Activated CD4-positive, alpha-beta memory T cell treated with anti-CD3 and anti-CD28 coated beads, Interleukin-2, amount 10 ng/mL, durations not matched to agents 7 days and 5 days (primary cell): ENCODE data around the gene CPB1. TPM values are rescaled to one million over a fixed set of nuclear protein-coding genes. Genes with fewer than 3 reads are reported as not detected.
"Not testable (repeated sequence)": the region's sequence is repeated elsewhere in the genome, so short reads cannot be mapped to it uniquely, and the experiment has no call there.

Experiments used
- CTCF ChIA-PET: fragments of 350-600 bp; sonication (Branson Sonifier 250); formaldehyde crosslinking; loops from one replicate; lab custom pipeline; 2021; ENCODE audit warnings: antibody characterized with exemption, inconsistent platforms; lab: Charles Lee
- POLR2A ChIA-PET: fragments of 350-600 bp; sonication (Branson Sonifier 250); formaldehyde crosslinking; loops from one replicate; lab custom pipeline; 2021; ENCODE audit warnings: antibody characterized with exemption; lab: Charles Lee
- DNase-seq: peaks from one replicate; pipeline ENCODE4 v3.0.0-alpha.2; 2020
- H3K27ac Mint-ChIP-seq: one replicate; pipeline ENCODE4 v1.8.0; 2021; ENCODE audit warnings: mild to moderate bottlenecking, mixed read lengths
- H3K27me3 Mint-ChIP-seq: one replicate; pipeline ENCODE4 v1.8.0; 2021; ENCODE audit warnings: mixed read lengths
- H3K36me3 Mint-ChIP-seq: one replicate; pipeline ENCODE4 v1.8.0; 2021; ENCODE audit warnings: low read depth, mixed read lengths
- H3K4me1 Mint-ChIP-seq: one replicate; pipeline ENCODE4 v1.8.0; 2021; ENCODE audit warnings: mixed read lengths
- H3K4me3 Mint-ChIP-seq: one replicate; pipeline ENCODE4 v1.8.0; 2021; ENCODE audit warnings: mild to moderate bottlenecking, mixed read lengths
- H3K9me3 Mint-ChIP-seq: one replicate; pipeline ENCODE4 v1.8.0; 2021; ENCODE audit warnings: mixed read lengths
- total RNA-seq, 2 experiments: library from RNA; stranded (reverse); gene quantifications; one replicate each; pipeline ENCODE4 v1.2.3, GENCODE V29; 2021

Gene CPB1
- total RNA-seq, result not detected

DNA sequence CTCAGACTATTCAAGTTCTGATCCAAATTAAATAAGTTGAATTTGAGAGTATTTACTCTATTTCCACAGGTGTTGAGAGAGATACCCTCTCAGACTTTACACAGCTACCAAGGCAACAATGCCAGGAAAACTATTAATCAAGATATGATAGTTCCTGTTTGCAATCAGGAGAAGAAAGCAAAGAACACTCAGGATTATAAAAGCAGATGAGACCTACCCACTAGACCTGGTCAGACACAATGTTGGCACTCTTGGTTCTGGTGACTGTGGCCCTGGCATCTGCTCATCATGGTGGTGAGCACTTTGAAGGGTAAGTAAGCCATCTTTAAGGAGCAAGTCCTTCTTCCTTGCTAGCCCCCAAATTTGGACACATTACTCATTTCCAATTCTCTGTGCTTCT, at the start of gene CPB1:
TSS of gene CPB1 (plus strand) at position 227 of the 400 bp plus-strand sequence. CDS start at position 240, 13 bp downstream.
- H3K27me3 Mint-ChIP-seq, result peaks cover 3% of the 10 kb centered on the region
- DNase-seq, result no peak
- H3K4me1 Mint-ChIP-seq, result no peaks in the 10 kb centered on the region
- no peaks in the 10 kb centered on the region for H3K36me3 Mint-ChIP-seq
- no peaks in the 10 kb centered on the region for H3K9me3 Mint-ChIP-seq
- POLR2A ChIA-PET, result no interaction called here
- CTCF ChIA-PET, result no interaction called here
- H3K4me3 Mint-ChIP-seq, result no peak within 1 kb of the TSS
- no peak within 1 kb of the TSS for H3K27ac Mint-ChIP-seq

DNA sequence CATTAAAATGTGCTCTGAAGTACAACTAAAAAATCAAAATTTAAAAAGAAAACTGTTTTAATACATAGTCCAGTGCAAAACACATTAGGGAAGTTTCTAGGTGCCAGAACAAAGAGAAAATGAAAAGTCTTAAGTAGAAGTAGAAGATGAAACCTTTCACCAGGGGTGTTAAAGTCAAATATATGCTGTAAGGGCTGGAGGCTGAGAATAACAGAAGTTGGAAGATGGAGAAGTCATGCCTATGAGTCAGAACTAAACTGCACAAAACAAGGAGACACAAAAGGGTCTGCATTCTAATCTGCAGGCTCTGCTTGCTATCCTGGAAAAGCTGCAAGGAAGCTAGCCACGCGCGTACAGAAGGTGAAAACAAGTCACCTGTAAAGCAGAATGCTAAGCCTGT, 48.7 kb upstream of the CPB1 start:
- no peak for DNase-seq
- Mint-ChIP-seq H3K4me1 (no peaks in the 10 kb centered on the region), H3K4me3 (no peak overlapping the region), H3K36me3 (no peaks in the 10 kb centered on the region), H3K27me3 (no peaks in the 10 kb centered on the region), H3K9me3 (no peaks in the 10 kb centered on the region), H3K27ac (no peak overlapping the region)
- POLR2A ChIA-PET, result no interaction called here
- CTCF ChIA-PET, result no interaction called here

DNA sequence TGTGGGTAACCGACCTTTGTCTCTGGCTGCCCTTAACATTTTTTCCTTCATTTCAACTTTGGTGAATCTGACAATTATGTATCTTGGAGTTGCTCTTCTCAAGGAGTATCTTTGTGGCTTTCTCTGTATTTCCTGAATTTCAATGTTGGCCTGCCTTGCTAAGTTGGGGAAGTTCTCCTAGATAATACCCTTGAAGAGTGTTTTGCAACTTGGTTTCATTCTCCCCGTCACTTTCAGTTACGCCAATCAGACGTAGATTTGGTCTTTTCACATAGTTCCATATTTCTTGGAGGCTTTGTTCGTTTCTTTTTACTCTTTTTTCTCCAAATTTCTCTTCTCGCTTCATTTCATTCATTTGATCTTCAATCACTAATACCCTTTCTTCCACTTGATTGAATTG, 42.6 kb upstream of the CPB1 start:
- H3K4me3 Mint-ChIP-seq, H3K36me3 Mint-ChIP-seq, H3K27me3 Mint-ChIP-seq, H3K9me3 Mint-ChIP-seq, POLR2A ChIA-PET, H3K4me1 Mint-ChIP-seq, DNase-seq, H3K27ac Mint-ChIP-seq, CTCF ChIA-PET: not testable (repeated sequence)

DNA sequence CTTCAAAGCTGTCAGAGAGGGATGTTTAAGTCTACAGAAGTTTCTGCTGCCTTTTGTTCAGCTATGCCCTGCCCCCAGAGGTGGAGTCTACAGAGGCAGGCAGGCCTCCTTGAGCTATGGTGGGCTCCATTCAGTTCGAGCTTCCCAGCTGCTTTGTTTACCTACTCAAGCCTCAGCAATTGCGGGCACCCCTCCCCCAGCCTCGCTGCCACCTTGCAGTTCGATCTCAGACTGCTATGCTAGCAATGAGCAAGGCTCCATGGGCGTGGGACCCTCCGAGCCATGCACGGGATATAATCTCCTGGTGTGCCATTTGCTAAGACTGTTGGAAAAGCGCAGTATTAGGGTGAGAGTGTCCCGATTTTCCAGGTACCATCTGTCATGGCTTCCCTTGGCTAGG, 41.5 kb upstream of the CPB1 start:
- H3K9me3 Mint-ChIP-seq, H3K36me3 Mint-ChIP-seq, H3K27ac Mint-ChIP-seq, H3K27me3 Mint-ChIP-seq, CTCF ChIA-PET, POLR2A ChIA-PET, H3K4me1 Mint-ChIP-seq, DNase-seq, H3K4me3 Mint-ChIP-seq: not testable (repeated sequence)

DNA sequence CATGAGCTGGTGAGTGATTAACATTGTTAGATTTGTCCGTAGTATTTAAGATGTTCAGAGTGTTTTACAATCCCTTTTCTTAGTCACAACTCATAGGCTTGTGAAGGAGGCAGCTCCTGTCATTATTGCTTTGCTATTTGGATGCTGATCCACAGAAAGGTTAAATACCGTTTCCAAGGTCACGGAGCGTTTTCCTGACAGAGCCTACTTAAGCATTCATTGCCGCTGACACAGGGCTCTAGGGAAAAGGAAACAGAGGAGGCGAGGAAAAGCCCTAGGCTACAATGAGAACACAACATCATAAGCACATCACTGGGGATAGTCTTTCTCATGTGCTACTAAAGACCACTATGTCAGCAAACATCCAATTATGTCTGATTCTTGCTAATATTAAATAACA, 38.5 kb upstream of the CPB1 start:
- CTCF ChIA-PET, result no interaction called here
- DNase-seq, result no peak
- H3K4me3 Mint-ChIP-seq, result no peak overlapping the region
- no peaks in the 10 kb centered on the region for H3K27me3 Mint-ChIP-seq
- no peaks in the 10 kb centered on the region for H3K4me1 Mint-ChIP-seq
- no peaks in the 10 kb centered on the region for H3K36me3 Mint-ChIP-seq
- no peak overlapping the region for H3K27ac Mint-ChIP-seq
- H3K9me3 Mint-ChIP-seq, result no peaks in the 10 kb centered on the region
- POLR2A ChIA-PET, result no interaction called here

DNA sequence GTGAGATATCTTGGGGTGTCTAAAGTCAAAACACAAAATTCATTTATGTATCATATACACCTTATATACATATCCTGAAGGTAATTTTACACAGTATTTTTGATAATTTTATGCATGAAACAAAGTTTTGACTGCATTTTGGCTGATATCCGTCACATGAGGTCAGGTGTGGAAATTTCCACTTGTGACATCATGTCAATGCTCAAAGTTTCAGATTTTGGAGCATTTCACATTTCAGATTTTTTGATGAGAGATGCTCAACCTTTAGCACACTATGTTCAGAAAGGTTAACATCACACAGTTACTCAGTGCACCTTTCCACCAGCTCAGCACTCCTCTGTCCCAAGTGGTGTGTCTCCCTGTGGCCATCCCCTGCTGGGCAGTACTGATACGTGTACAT, 37.7 kb upstream of the CPB1 start:
- Mint-ChIP-seq H3K4me3 (no peak overlapping the region), H3K36me3 (no peaks in the 10 kb centered on the region), H3K9me3 (no peaks in the 10 kb centered on the region), H3K27me3 (no peaks in the 10 kb centered on the region), H3K4me1 (no peaks in the 10 kb centered on the region), H3K27ac (no peak overlapping the region)
- POLR2A ChIA-PET, result no interaction called here
- CTCF ChIA-PET, result no interaction called here
- no peak for DNase-seq

DNA sequence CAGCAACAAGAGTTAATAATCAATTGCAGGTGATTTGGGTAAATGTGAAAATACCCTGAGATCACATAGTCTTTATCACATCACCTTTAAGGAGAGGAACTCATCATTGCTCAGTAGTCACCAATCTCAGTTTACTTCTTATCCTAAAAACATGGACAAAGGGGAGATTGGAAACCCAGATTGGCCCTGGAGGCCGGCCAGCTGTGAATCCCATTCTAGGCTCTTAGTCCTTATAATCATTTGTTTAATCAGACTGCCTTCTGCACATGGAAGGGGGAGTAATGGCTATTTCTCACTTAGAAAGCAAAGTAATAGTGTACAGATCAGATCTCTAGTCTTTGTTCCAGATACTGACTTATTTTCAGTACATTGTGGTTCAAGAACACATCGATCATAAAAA, 37.2 kb upstream of the CPB1 start:
- Mint-ChIP-seq H3K27ac (no peak overlapping the region), H3K9me3 (no peaks in the 10 kb centered on the region), H3K36me3 (no peaks in the 10 kb centered on the region), H3K27me3 (no peaks in the 10 kb centered on the region), H3K4me1 (no peaks in the 10 kb centered on the region), H3K4me3 (no peak overlapping the region)
- ChIA-PET POLR2A (no interaction called here), CTCF (no interaction called here)
- no peak for DNase-seq

DNA sequence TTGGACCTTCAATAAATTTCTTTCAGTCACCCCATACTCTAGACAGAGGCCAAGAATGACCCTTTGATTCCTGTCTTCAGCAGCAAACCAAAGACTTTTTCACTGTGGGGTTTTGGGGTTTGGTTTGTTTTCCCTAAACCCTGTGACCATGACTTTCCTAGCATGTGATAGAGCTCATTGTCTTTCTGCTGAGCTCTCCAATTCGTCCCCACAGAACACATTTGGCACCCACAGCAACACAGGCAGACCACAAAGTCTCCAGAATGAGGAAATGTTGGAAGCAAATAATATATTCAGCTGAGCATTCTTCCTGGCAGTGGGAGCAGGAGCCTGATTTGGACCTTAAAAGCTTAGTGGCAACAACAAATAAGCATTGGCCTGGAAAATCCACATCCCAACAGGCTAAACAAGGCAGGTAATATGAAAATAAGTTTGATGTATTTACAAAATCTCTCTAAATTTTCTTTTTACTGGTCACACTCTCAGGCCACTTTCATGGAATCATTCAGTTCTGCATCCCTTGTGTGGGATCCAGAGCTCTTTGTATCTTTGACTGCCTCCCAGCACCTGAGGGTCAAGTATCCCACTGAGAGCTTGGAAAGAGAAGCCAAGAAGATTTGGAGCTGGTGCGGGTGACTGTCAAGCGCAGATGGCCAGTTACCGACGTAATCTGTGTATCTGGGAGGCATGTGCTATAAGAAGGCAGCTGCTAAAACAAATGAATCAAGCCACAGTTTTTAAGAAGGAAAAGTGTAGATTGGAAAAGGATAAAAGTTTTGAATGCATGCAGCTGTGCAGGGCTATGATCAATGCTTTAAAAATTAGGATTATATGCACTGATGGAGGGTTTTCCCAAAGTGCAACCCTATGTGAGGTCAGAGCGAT, 36.5 kb upstream of the CPB1 start:
- ChIA-PET CTCF (no interaction called here), POLR2A (no interaction called here)
- no peak overlapping the region for H3K27ac Mint-ChIP-seq
- H3K4me1 Mint-ChIP-seq, result no peaks in the 10 kb centered on the region
- no peaks in the 10 kb centered on the region for H3K9me3 Mint-ChIP-seq
- no peak overlapping the region for H3K4me3 Mint-ChIP-seq
- no peaks in the 10 kb centered on the region for H3K27me3 Mint-ChIP-seq
- no peak for DNase-seq
- H3K36me3 Mint-ChIP-seq, result no peaks in the 10 kb centered on the region

DNA sequence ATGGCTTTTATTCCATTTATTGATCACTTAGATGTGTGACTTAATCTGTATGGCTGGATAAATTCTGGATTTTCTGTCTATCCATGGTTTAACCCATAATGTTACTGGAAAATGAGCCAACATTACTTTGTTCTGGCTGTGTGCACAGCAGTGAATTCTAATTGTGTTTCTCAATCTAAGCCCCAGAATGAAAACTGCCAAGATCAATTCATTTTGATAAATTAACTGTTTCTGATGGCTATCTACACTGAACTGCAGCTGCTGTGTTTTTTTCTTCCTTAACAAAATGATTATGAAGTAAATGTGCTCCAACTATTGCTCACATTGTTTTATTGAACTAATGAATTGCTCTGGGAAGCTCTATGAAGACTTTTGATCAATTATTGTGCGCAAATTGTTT, 35.7 kb upstream of the CPB1 start:
- no peak overlapping the region for H3K27ac Mint-ChIP-seq
- ChIA-PET CTCF (no interaction called here), POLR2A (no interaction called here)

DNA sequence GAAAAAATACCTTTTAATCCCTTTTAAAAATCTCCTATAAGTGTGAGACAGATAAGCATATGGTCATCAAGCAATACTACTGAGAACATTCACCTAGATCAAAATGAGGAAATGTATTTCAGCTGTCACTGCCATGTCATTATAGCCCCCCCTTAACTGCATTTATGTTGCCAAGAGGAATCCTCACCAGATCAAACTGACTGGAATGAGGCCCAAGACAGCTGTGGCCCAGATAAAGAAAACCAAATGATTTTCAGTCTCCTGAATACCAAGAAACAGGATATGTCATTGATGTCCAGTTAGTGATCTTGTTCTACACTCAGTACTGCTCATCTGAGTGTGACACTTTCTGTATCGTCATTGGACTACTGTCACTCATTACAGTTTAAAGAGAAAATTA, 35.1 kb upstream of the CPB1 start:
- ChIA-PET POLR2A (no interaction called here), CTCF (no interaction called here)
- H3K4me1 Mint-ChIP-seq, result no peaks in the 10 kb centered on the region
- H3K4me3 Mint-ChIP-seq, result no peak overlapping the region
- no peak for DNase-seq
- no peaks in the 10 kb centered on the region for H3K9me3 Mint-ChIP-seq
- H3K36me3 Mint-ChIP-seq, result no peaks in the 10 kb centered on the region
- no peak overlapping the region for H3K27ac Mint-ChIP-seq
- H3K27me3 Mint-ChIP-seq, result no peaks in the 10 kb centered on the region

More for the DNA sequence above, 35.7 kb upstream of the CPB1 start:
- Mint-ChIP-seq H3K27me3 (no peaks in the 10 kb centered on the region), H3K9me3 (no peaks in the 10 kb centered on the region), H3K4me1 (no peaks in the 10 kb centered on the region), H3K36me3 (no peaks in the 10 kb centered on the region), H3K4me3 (no peak overlapping the region)
- DNase-seq, result no peak

DNA sequence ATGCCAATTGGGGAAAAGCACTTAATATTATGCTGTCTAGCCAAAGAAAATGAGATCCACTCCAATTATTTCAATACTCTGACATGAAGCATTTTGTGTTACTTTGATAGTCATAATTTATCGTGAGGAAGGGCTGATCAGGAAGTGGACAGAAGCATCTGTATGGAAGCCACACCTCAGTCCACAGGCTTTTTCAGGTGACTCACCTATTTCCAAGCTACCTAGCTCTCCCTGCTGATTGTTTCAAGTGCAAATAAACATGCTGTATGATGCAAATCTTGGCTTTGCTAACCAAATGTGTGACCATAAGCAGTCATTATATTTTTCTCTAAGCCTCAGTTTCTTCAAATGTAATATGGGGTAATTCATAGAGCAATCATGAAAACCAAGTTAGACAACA, 30.8 kb upstream of the CPB1 start:
- H3K9me3 Mint-ChIP-seq, result no peaks in the 10 kb centered on the region

DNA sequence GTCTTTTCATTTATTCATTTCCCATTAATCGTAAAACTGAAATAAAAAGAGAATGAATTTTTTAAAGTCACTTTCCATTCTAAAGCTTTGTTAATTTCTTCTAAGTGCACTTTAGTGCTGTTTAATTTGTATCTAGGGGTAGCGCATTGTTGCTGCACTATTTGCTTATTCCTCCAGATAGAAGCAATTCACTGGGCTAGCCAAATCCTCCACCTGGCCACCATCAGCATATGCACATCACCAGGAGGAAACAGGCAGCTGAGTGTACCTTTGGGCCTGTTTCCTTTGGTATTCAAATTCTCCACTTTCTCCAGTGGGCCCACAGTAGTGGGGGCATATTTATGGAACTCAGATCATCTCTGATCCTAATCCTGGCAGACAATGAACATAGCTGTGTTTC, 29.8 kb upstream of the CPB1 start:
- H3K27me3 Mint-ChIP-seq, result no peaks in the 10 kb centered on the region
- ChIA-PET CTCF (interaction anchor here (0.8 to 1.3 kb wide), 2 partner anchors 64 to 144 kb away, joined by 3 read pairs; no protein-coding TSS in a partner anchor), POLR2A (no interaction called here)
- no peaks in the 10 kb centered on the region for H3K4me1 Mint-ChIP-seq
- DNase-seq, result no peak
- no peaks in the 10 kb centered on the region for H3K9me3 Mint-ChIP-seq
- H3K36me3 Mint-ChIP-seq, result no peaks in the 10 kb centered on the region
- H3K4me3 Mint-ChIP-seq, result no peak overlapping the region
- no peak overlapping the region for H3K27ac Mint-ChIP-seq

More for the DNA sequence above, 30.8 kb upstream of the CPB1 start:
- ChIA-PET CTCF (interaction anchor here (1.3 kb wide), 1 partner anchor 145 kb away, joined by 3 read pairs; no protein-coding TSS in a partner anchor), POLR2A (no interaction called here)
- H3K27me3 Mint-ChIP-seq, result no peaks in the 10 kb centered on the region
- H3K4me1 Mint-ChIP-seq, result no peaks in the 10 kb centered on the region
- H3K36me3 Mint-ChIP-seq, result no peaks in the 10 kb centered on the region
- DNase-seq, result no peak
- no peak overlapping the region for H3K4me3 Mint-ChIP-seq
- H3K27ac Mint-ChIP-seq, result no peak overlapping the region

DNA sequence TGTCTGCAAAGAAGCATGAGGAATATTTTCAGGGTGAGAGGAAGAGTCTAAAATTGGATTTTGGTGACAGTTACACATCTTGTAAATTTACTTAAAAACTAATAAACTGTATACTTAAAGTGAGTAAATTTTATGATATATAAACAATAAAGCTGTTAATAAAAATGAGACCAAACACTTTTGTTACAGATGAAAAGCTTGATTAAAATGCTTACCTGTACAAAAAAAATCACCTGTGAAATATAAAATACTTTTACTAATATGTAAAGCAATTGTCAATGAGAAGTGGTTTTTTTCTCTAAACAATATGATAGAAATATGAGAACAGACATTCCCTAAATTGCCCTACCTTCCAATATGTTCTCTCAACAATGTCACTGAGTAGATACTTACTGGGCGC, 27.2 kb upstream of the CPB1 start:
- POLR2A ChIA-PET, result no interaction called here
- no peaks in the 10 kb centered on the region for H3K27me3 Mint-ChIP-seq
- CTCF ChIA-PET, result no interaction called here
- no peaks in the 10 kb centered on the region for H3K9me3 Mint-ChIP-seq
- no peaks in the 10 kb centered on the region for H3K36me3 Mint-ChIP-seq
- H3K27ac Mint-ChIP-seq, result no peak overlapping the region
- H3K4me3 Mint-ChIP-seq, result no peak overlapping the region
- H3K4me1 Mint-ChIP-seq, result no peaks in the 10 kb centered on the region
- no peak for DNase-seq

DNA sequence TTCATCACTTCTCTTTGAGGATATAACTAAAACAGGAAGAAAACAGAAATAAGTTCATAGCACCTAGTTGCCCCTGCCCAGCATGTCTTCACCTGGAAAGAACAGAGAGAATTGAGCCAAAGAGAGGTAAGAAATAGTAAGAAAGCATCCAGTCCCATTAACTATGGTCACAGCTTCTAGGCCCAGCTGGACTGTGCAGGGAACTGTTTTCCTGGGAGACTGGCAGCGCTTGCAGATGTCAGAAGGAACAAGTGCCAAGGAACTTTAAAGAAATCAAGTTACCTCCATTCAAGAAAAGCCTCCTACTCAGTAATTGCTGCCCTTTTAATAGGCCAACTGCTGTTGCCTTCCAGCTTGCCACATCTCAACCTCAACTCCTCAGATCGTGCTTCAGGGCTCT, 17.8 kb upstream of the CPB1 start:
- POLR2A ChIA-PET, result no interaction called here
- H3K27me3 Mint-ChIP-seq, result no peaks in the 10 kb centered on the region
- no peak overlapping the region for H3K4me3 Mint-ChIP-seq
- no peak overlapping the region for H3K27ac Mint-ChIP-seq
- H3K36me3 Mint-ChIP-seq, result no peaks in the 10 kb centered on the region
- CTCF ChIA-PET, result no interaction called here
- H3K9me3 Mint-ChIP-seq, result no peaks in the 10 kb centered on the region
- H3K4me1 Mint-ChIP-seq, result no peaks in the 10 kb centered on the region
- no peak for DNase-seq
